HEK293T (cell line): ENCODE measurements around the gene RNF217.

Experiments used
- CTCF ChIA-PET: fragments of 350-600 bp; formaldehyde crosslinking; extraction: SDS; loops from one replicate; lab custom pipeline; 2021; ENCODE audit warnings: antibody characterized with exemption, inconsistent platforms; lab: Yijun Ruan, JAX
- POLR2A ChIA-PET: fragments of 350-600 bp; formaldehyde crosslinking; extraction: SDS; loops from one replicate; lab custom pipeline; 2020; ENCODE audit warnings: antibody characterized with exemption, inconsistent platforms; lab: Yijun Ruan, JAX
- DNase-seq: peaks from one replicate; pipeline ENCODE4 v3.0.0; 2012; ENCODE audit warnings: mixed read lengths; ENCODE audit errors: extremely low spot score
- ARNT ChIP-seq: fragments of 450-650 bp; IDR thresholded peaks from 2 replicates; pipeline ENCODE4 v1.6.1; 2017; ENCODE audit warnings: mild to moderate bottlenecking
- BHLHE40 ChIP-seq: fragments of 450-650 bp; IDR thresholded peaks from 2 replicates; pipeline ENCODE4 v1.6.1; 2016; ENCODE audit warnings: mild to moderate bottlenecking, moderate library complexity, borderline replicate concordance
- CTBP1 ChIP-seq: fragments of 450-650 bp; IDR thresholded peaks from 2 replicates; pipeline ENCODE4 v1.6.1; 2016; ENCODE audit warnings: borderline replicate concordance
- ELF4 ChIP-seq: fragments of 450-650 bp; IDR thresholded peaks from 2 replicates; pipeline ENCODE4 v1.6.1; 2017; ENCODE audit warnings: antibody characterized with exemption
- FOXA1 ChIP-seq: fragments of 450-650 bp; IDR thresholded peaks from 2 replicates; pipeline ENCODE4 v1.6.1; 2016; ENCODE audit warnings: mild to moderate bottlenecking
- FOXK2 ChIP-seq: fragments of 450-650 bp; IDR thresholded peaks from 2 replicates; pipeline ENCODE4 v1.6.1; 2016; ENCODE audit warnings: mild to moderate bottlenecking
- FOXM1 ChIP-seq: fragments of 450-650 bp; IDR thresholded peaks from 2 replicates; pipeline ENCODE4 v1.6.1; 2017; ENCODE audit warnings: mild to moderate bottlenecking, borderline replicate concordance
- HDGF ChIP-seq: fragments of 450-650 bp; IDR thresholded peaks from 2 replicates; pipeline ENCODE4 v1.6.1; 2017; ENCODE audit warnings: antibody characterized with exemption, borderline replicate concordance
- L3MBTL2 ChIP-seq: fragments of 450-650 bp; conservative IDR thresholded peaks from 2 replicates; pipeline ENCODE4 v1.6.1; 2016; ENCODE audit warnings: mild to moderate bottlenecking
- LEF1 ChIP-seq: fragments of 450-650 bp; IDR thresholded peaks from 2 replicates; pipeline ENCODE4 v1.6.1; 2017; ENCODE audit warnings: mild to moderate bottlenecking, borderline replicate concordance
- NFRKB ChIP-seq: fragments of 450-650 bp; IDR thresholded peaks from 2 replicates; pipeline ENCODE4 v1.6.1; 2016; ENCODE audit warnings: mild to moderate bottlenecking, moderate library complexity
- PKNOX1 ChIP-seq: fragments of 450-650 bp; IDR thresholded peaks from 2 replicates; pipeline ENCODE4 v1.6.1; 2016
- SP1 ChIP-seq: fragments of 450-650 bp; IDR thresholded peaks from 2 replicates; pipeline ENCODE4 v1.6.1; 2017
- SUZ12 ChIP-seq: fragments of 450-650 bp; IDR thresholded peaks from 2 replicates; pipeline ENCODE4 v1.6.1; 2016; ENCODE audit warnings: mild to moderate bottlenecking
- TARDBP ChIP-seq: fragments of 450-650 bp; IDR thresholded peaks from 2 replicates; pipeline ENCODE4 v1.6.1; 2016
- ZNF384 ChIP-seq: fragments of 450-650 bp; IDR thresholded peaks from 2 replicates; pipeline ENCODE4 v1.6.1; 2016

The RNF217 gene

GRCh38 chr6:125048274-125048673, 86.0 kb downstream of the RNF217 start:
- ChIA-PET CTCF (no interaction called here), POLR2A (interaction anchor here (1.3 kb wide), 1 partner anchor 85 kb away, joined by 4 read pairs; no protein-coding TSS in a partner anchor)
- DNase-seq, result no peak
- TF ChIP-seq ZNF384 (peak; percentile 74), PKNOX1 (peak; percentile 66), FOXK2 (no peak)

- DNase-seq, result peak; percentile 69
- ChIA-PET CTCF (no interaction called here), POLR2A (interaction anchor here (0.8 to 1.3 kb wide), 5 partner anchors 25 to 228 kb away, joined by 3 to 5 read pairs (median 3); no protein-coding TSS in a partner anchor)
- peak; percentile 58; the same call in 1 of the 2 replicates for TF ChIP-seq TARDBP
- TF ChIP-seq LEF1, result peak; percentile 99
- TF ChIP-seq CTBP1, result peak; percentile 100
- TF ChIP-seq FOXM1, result peak; percentile 89; the same call in 1 of the 2 replicates
- peak; percentile 99 for TF ChIP-seq ZNF384
- peak; percentile 99 for TF ChIP-seq FOXA1
- no peak for TF ChIP-seq SUZ12
- TF ChIP-seq ARNT, result peak; percentile 95
- TF ChIP-seq HDGF, result no peak
- TF ChIP-seq PKNOX1, result peak; percentile 98
- peak; percentile 95 for TF ChIP-seq FOXK2
- TF ChIP-seq BHLHE40, result no peak; the same call in 1 of the 2 replicates
These were observed 88.6 kb downstream of the RNF217 start for GRCh38 chr6:125050663-125051318.

- ChIA-PET CTCF (no interaction called here), POLR2A (interaction anchor here (0.7 to 0.9 kb wide), 2 partner anchors 8 to 92 kb away, joined by 3 to 4 read pairs; no protein-coding TSS in a partner anchor)
- no peak for TF ChIP-seq CTBP1
- TF ChIP-seq FOXK2, result no peak
- no peak for DNase-seq
These were observed 91.6 kb downstream of the RNF217 start for GRCh38 chr6:125053809-125054208.

- CTCF ChIA-PET, result no interaction called here
- POLR2A ChIA-PET, result interaction anchor here (0.7 to 0.9 kb wide), 2 partner anchors 8 to 93 kb away, joined by 3 to 4 read pairs; no protein-coding TSS in a partner anchor
These were observed 92.1 kb downstream of the RNF217 start for GRCh38 chr6:125054331-125054730.

GRCh38 chr6:125057392-125058246, 95.4 kb downstream of the RNF217 start:
- DNase-seq, result no peak
- ChIA-PET POLR2A (interaction anchor here (1.5 kb wide), 1 partner anchor 42 kb away, joined by 3 read pairs; no protein-coding TSS in a partner anchor), CTCF (no interaction called here)
- TF ChIP-seq CTBP1 (no peak), ZNF384 (no peak), L3MBTL2 (no peak), LEF1 (no peak), NFRKB (no peak), ARNT (no peak), ELF4 (no peak), HDGF (no peak), BHLHE40 (no peak), SUZ12 (no peak), FOXM1 (no peak), PKNOX1 (no peak), SP1 (no peak), TARDBP (no peak), FOXK2 (no peak), FOXA1 (no peak)

More at GRCh38 chr6:125054331-125054730, 92.1 kb downstream of the RNF217 start:
- TF ChIP-seq FOXK2, result no peak
- TF ChIP-seq TARDBP, result no peak
- no peak for TF ChIP-seq ARNT
- no peak for TF ChIP-seq FOXM1
- no peak for TF ChIP-seq SP1
- no peak for TF ChIP-seq LEF1
- TF ChIP-seq NFRKB, result no peak
- no peak for TF ChIP-seq FOXA1
- no peak for TF ChIP-seq CTBP1
- TF ChIP-seq BHLHE40, result no peak
- TF ChIP-seq L3MBTL2, result no peak
- no peak for TF ChIP-seq ELF4
- no peak for TF ChIP-seq HDGF
- no peak for TF ChIP-seq SUZ12
- no peak for TF ChIP-seq PKNOX1
- DNase-seq, result no peak
